Astrocyte of the cerebellum (primary cell): Measurements from ENCODE around the gene SSBP4.

Experiments used
- DNase-seq: peaks from one replicate; pipeline ENCODE4 v3.0.0-alpha.2; 2011; ENCODE audit warnings: low read depth
- H3K4me3 ChIP-seq: 2 replicates; pipeline ENCODE4 v1.5.1; 2011; ENCODE audit warnings: mild to moderate bottlenecking, low read depth, low read length, moderate library complexity
- CTCF ChIP-seq: IDR thresholded peaks from 2 replicates; pipeline ENCODE4 v1.5.1; 2012; ENCODE audit warnings: low read length, low read depth, moderate library complexity, mild to moderate bottlenecking; ENCODE audit errors: missing control alignments
- in situ Hi-C: cut with HindIII; loops from 2 replicates; pipeline ENCODE4 v1.10.0; 2017; ENCODE audit warnings: low sequenced_read_pairs

SSBP4 gene

GRCh38 chr19:18438331-18439024 lies 19.3 kb downstream of the SSBP4 start:
- H3K4me3 ChIP-seq, result peak overlapping the region; percentile 60

GRCh38 chr19:18439025-18439909 lies 20.1 kb downstream of the SSBP4 start:
- no peak for TF ChIP-seq CTCF
- no peak for DNase-seq
- in situ Hi-C loops, result no loop called here
- H3K4me3 ChIP-seq, result no peak overlapping the region

More at GRCh38 chr19:18438331-18439024, 19.3 kb downstream of the SSBP4 start:
- no peak for TF ChIP-seq CTCF
- in situ Hi-C loops, result no loop called here
- no peak for DNase-seq

GRCh38 chr19:18439910-18440237 lies 20.7 kb downstream of the SSBP4 start:
- TF ChIP-seq CTCF, result no peak

GRCh38 chr19:18440415-18440877 lies 21.2 kb downstream of the SSBP4 start:
- no peak for DNase-seq
- in situ Hi-C loops, result no loop called here
- no peak overlapping the region for H3K4me3 ChIP-seq
- peak; percentile 6 for TF ChIP-seq CTCF

More at GRCh38 chr19:18439910-18440237, 20.7 kb downstream of the SSBP4 start:
- no peak for DNase-seq
- no peak overlapping the region for H3K4me3 ChIP-seq
- in situ Hi-C loops, result no loop called here

- no peak overlapping the region for H3K4me3 ChIP-seq
- DNase-seq, result no peak
- in situ Hi-C loops, result no loop called here
- TF ChIP-seq CTCF, result no peak
These were observed 22.0 kb downstream of the SSBP4 start for GRCh38 chr19:18440936-18441803.
